Islet precursor cell (in vitro differentiated cells): ENCODE data around the gene NLK.
"Not testable (repeated sequence)": the region's sequence is repeated elsewhere in the genome, so short reads cannot be mapped to it uniquely, and the experiment has no call there.

Source experiments
- DNase-seq: peaks from one replicate; pipeline ENCODE4 v3.0.0-alpha.2; 2018

NLK gene

DNA sequence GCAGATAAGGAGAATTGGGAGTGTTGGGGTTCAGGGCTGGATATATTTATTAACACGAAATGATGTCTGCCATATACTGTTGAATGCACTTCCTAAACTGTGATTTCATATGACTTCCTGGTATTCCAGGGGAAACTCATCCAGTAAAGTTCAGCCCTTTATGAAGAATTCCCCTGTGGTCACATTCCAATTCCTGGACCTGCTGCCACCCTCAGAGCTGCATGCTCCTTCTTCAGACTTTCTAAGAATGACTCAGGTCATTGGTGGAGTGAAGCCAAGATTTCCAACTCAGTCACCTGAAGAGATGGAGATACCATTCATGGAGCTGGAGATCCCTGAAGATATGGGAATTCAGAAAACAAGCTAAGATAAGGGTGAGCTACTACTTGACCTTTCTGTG is 162.3 kb downstream of the NLK start:
- no peak for DNase-seq

DNA sequence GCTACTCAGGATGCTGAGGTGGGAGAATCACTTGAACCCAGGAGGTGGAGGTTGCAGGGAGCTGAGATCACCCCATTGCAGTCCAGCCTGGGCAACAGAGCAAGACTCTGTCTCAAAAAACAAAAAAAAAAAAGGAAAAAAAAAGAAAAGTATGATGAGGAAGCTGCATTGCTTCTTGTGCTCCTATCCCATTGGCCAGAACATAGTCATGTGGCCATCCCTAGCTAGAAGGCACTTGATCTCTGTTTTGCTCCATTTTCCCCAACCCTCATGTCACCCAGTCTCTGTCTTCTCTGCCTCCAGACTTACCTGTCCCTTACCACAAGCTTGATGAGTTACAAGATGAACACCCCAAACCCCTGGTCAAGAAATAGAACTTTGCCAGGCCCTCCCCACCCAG is 163.8 kb downstream of the NLK start:
- DNase-seq = no peak

GRCh38 chr17:28211811-28212210 is 169.3 kb downstream of the NLK start:
- DNase-seq = no peak

DNA sequence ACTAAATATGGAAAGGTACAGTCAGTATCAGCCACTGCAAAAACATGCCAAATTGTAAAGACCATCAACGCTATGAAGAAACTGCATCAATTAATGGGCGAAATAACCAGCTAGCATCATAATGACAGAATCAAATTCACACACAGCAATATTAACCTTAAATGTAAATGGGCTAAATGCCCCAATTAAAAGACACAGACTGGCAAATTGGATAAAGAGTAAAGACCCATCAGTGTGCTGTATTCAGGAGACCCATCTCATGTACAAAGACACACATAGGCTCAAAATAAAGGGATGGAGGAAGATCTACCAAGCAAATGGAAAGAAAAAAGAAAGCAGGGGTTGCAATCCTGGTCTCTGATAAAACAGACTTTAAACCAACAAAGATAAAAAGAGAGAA is 171.1 kb downstream of the NLK start:
- DNase-seq = not testable (repeated sequence)

- DNase-seq = no peak
These were observed 173.6 kb downstream of the NLK start for GRCh38 chr17:28216052-28216451.

- no peak for DNase-seq
These were observed 174.1 kb downstream of the NLK start for GRCh38 chr17:28216528-28216927.

DNA sequence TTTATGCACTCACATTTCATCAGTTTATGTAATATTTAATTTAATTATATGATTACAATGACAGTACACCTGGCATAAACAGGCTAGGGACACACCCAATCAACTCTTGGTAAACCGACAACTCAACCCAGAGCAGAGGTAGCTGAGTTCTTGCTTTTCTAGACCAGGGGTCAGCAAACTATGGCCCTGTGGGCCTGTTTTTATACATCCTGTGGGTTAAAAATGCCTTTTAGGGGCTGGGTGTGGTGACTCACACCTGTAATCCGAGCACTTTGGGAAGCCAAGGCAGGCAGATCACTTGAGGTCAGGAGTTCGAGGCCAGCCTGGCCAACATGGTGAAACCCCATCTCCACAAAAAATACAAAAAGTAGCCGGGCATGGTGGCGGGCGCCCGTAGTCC is 177.3 kb downstream of the NLK start:
- no peak for DNase-seq

GRCh38 chr17:28221751-28222414 is 179.4 kb downstream of the NLK start:
- no peak for DNase-seq

- DNase-seq = no peak
These were observed 182.8 kb downstream of the NLK start for GRCh38 chr17:28225271-28225670.

DNA sequence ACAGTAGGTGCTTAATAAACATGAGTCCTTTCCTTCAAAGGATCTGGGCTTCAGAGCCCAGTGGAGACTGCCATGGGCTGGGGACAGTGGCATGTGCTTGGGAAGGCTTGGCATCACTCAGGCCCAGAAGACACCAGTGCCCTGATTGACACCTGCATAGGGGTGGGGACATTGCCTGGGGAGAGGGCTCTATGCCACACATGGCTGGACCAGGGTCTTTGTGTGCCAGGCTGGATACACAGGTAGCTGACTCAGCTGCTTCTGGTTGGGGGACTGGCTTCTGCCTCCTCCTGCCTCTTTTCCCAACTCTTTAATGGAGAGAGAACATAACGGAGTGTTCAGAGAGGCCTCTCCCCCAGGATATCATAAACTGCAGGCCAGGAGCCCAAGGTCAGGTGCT is 183.4 kb downstream of the NLK start:
- DNase-seq = no peak

GRCh38 chr17:28226563-28227315 is 184.3 kb downstream of the NLK start:
- DNase-seq = no peak

- peak; percentile 99 for DNase-seq
These were observed 185.0 kb downstream of the NLK start for GRCh38 chr17:28227316-28228108.

- DNase-seq = peak; percentile 85
These were observed 185.8 kb downstream of the NLK start for GRCh38 chr17:28228109-28228840.

DNA sequence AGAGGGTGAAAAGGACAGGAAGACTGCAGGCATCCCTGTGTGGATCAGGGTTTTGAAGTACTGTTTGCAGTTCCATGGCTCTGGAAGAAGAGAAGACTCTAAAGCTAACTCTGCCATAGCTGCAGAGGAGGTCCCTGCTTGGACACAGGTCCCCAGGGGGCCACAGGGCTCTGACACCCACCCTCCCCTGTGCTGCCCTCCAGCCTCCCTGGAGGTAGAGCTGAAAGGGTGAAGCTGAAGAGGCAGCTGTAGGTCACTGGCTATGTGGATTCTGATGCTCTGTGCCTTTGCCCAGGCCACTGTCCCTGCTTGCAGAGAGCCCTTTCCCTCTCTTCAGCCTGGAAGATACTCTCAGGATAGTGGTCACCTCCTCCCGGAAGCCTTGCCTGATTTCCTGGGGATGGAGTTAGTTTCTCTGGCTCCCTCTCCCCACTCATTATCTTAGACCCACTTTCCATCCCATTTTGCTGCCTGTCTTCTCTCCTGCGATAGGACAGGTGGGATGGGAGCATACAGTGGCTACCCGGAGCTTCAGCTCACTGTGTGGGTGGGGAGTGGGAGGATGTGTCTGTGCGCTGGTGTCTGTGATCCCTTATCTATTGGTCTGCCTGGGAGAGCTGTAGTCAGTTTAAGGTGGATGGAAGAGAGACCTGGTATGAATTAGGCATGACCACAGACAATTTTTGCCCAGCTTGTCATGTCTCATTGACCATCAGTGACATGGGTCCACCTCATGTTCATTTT is 186.7 kb downstream of the NLK start:
- DNase-seq = no peak

DNA sequence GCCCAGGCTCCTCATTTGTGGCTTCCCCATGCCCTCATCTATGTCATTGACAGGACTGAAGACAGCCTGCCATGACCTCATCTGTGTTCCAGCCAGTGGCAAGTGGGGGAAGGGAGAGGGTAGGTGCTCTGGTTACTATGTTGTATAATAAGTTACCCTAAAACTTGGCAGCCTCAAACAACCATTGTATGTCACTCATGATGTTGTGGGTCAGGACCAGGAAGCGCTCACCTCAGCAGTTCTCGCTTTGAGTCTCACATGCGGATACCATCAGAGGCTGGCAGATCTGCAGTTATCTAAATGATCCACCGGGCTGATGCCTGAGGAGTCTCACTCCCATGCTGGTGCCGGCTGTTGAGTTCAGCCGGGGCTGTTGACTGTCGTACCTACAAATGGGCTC is 187.5 kb downstream of the NLK start:
- peak; percentile 58 for DNase-seq

- DNase-seq = not testable (repeated sequence)
These were observed 188.1 kb downstream of the NLK start for GRCh38 chr17:28230607-28231006.

- DNase-seq = not testable (repeated sequence)
These were observed 189.1 kb downstream of the NLK start for GRCh38 chr17:28231624-28232023.

- not testable (repeated sequence) for DNase-seq
These were observed 190.7 kb downstream of the NLK start for GRCh38 chr17:28232966-28233870.

- DNase-seq = peak; percentile 91
These were observed 191.7 kb downstream of the NLK start for GRCh38 chr17:28233872-28234856.
